WTC11 (cell line): ENCODE data around the gene SBF1. TPM values are rescaled to one million over a fixed set of nuclear protein-coding genes. Genes with fewer than 3 reads are reported as not detected.

Experiments used
- ATAC-seq: fragments of 200-7000 bp; cut with Tn5 transposase; 2 replicates; pipeline ENCODE4 v1.10.0; 2021; ENCODE audit warnings: mild to moderate bottlenecking, moderate library complexity
- CTCF ChIA-PET: fragments of 300-600 bp; sonication (Branson Sonifier 250); formaldehyde crosslinking; loops from one replicate; lab custom pipeline; 2021; ENCODE audit warnings: antibody characterized with exemption; lab: Charles Lee
- POLR2A ChIA-PET: fragments of 350-600 bp; sonication (Branson Sonifier 250); formaldehyde crosslinking; loops from one replicate; lab custom pipeline; 2021; ENCODE audit warnings: antibody characterized with exemption; lab: Charles Lee
- DNase-seq: peaks from one replicate; pipeline ENCODE4 v3.0.0; 2021; ENCODE audit warnings: low spot score
- H3K27ac Mint-ChIP-seq: 2 replicates; pipeline ENCODE4 v1.8.0; 2021; ENCODE audit warnings: mixed read lengths
- H3K27me3 Mint-ChIP-seq: 2 replicates; pipeline ENCODE4 v1.8.0; 2021; ENCODE audit warnings: low read depth, mild to moderate bottlenecking, moderate library complexity, mixed read lengths
- H3K36me3 Mint-ChIP-seq: 2 replicates; pipeline ENCODE4 v1.8.0; 2021; ENCODE audit warnings: mixed read lengths
- H3K4me1 Mint-ChIP-seq: 2 replicates; pipeline ENCODE4 v1.8.0; 2022; ENCODE audit warnings: mixed read lengths
- H3K4me3 Mint-ChIP-seq: 2 replicates; pipeline ENCODE4 v1.8.0; 2021; ENCODE audit warnings: mild to moderate bottlenecking, moderate library complexity, mixed read lengths
- H3K9me3 Mint-ChIP-seq: 2 replicates; pipeline ENCODE4 v1.8.0; 2021; ENCODE audit warnings: mixed read lengths
- CREB1 ChIP-seq: sonication (generic); formaldehyde crosslinking; IDR thresholded peaks from 2 replicates; pipeline ENCODE4 v1.8.0; 2023; ENCODE audit warnings: mild to moderate bottlenecking, missing genetic modification reagents
- ESRRA ChIP-seq: sonication (generic); formaldehyde crosslinking; IDR thresholded peaks from 2 replicates; pipeline ENCODE4 v1.8.1; 2022; ENCODE audit warnings: mild to moderate bottlenecking, missing genetic modification reagents, borderline replicate concordance
- GTF2I ChIP-seq: fragments of 250-450 bp; sonication (Bioruptor Pico); conservative IDR thresholded peaks from 2 replicates; pipeline ENCODE4 v1.4.0; 2021; ENCODE audit warnings: mild to moderate bottlenecking
- IRF2 ChIP-seq: sonication (generic); formaldehyde crosslinking; IDR thresholded peaks from 2 replicates; pipeline ENCODE4 v1.8.0; 2022; ENCODE audit warnings: low read depth, missing genetic modification reagents, borderline replicate concordance
- KAT7 ChIP-seq: sonication (generic); formaldehyde crosslinking; IDR thresholded peaks from 2 replicates; pipeline ENCODE4 v1.8.1; 2023; ENCODE audit warnings: missing genetic modification reagents, mild to moderate bottlenecking, borderline replicate concordance
- NFATC4 ChIP-seq: fragments of 250-450 bp; sonication (Bioruptor Pico); IDR thresholded peaks from 2 replicates; pipeline ENCODE4 v1.9.0; 2021; ENCODE audit warnings: mild to moderate bottlenecking
- PRRX2 ChIP-seq: fragments of 250-450 bp; sonication (Bioruptor Pico); IDR thresholded peaks from 2 replicates; pipeline ENCODE4 v1.8.0; 2021; ENCODE audit warnings: mild to moderate bottlenecking
- RORB ChIP-seq: fragments of 250-450 bp; sonication (Bioruptor Pico); IDR thresholded peaks from 2 replicates; pipeline ENCODE4 v1.9.0; 2021; ENCODE audit warnings: mild to moderate bottlenecking
- ZNF121 ChIP-seq: sonication (generic); formaldehyde crosslinking; IDR thresholded peaks from 2 replicates; pipeline ENCODE4 v1.8.0; 2023; ENCODE audit warnings: missing genetic modification reagents
- ZNF232 ChIP-seq: sonication (generic); formaldehyde crosslinking; IDR thresholded peaks from 2 replicates; pipeline ENCODE4 v1.8.0; 2022; ENCODE audit warnings: mild to moderate bottlenecking, missing genetic modification reagents
- total RNA-seq: library from RNA; stranded (reverse); gene quantifications from 3 replicates; pipeline ENCODE4 v1.2.3, GENCODE V29; 2021
- TF ChIP-seq, protein P1 (sequence below): sonication (generic); formaldehyde crosslinking; IDR thresholded peaks from 2 replicates; pipeline ENCODE4 v1.8.0; 2022; ENCODE audit warnings: mild to moderate bottlenecking, missing genetic modification reagents
- TF ChIP-seq, protein P2 (sequence below): fragments of 250-450 bp; sonication (Bioruptor Pico); IDR thresholded peaks from 2 replicates; pipeline ENCODE4 v2.1.2; 2022; ENCODE audit warnings: mild to moderate bottlenecking, moderate library complexity
- TF ChIP-seq, protein P3 (sequence below): fragments of 250-450 bp; sonication (Bioruptor Pico); IDR thresholded peaks from 2 replicates; pipeline ENCODE4 v1.8.0; 2021; ENCODE audit warnings: mild to moderate bottlenecking
- TF ChIP-seq, protein P4 (sequence below): sonication (generic); formaldehyde crosslinking; IDR thresholded peaks from 2 replicates; pipeline ENCODE4 v1.8.0; 2022; ENCODE audit warnings: mild to moderate bottlenecking, missing genetic modification reagents
- TF ChIP-seq, protein P5 (sequence below): fragments of 250-450 bp; sonication (Bioruptor Pico); IDR thresholded peaks from 2 replicates; pipeline ENCODE4 v1.9.0; 2021; ENCODE audit warnings: mild to moderate bottlenecking
- TF ChIP-seq, protein P6 (sequence below): sonication (generic); formaldehyde crosslinking; IDR thresholded peaks from 2 replicates; pipeline ENCODE4 v1.8.1; 2023; ENCODE audit warnings: mild to moderate bottlenecking, missing genetic modification reagents, moderate library complexity
- TF ChIP-seq, protein P7 (sequence below): sonication (generic); formaldehyde crosslinking; IDR thresholded peaks from 2 replicates; pipeline ENCODE4 v1.8.1; 2022; ENCODE audit warnings: mild to moderate bottlenecking, missing genetic modification reagents, moderate library complexity, borderline replicate concordance
- TF ChIP-seq, protein P8 (sequence below): sonication (generic); formaldehyde crosslinking; conservative IDR thresholded peaks from 2 replicates; pipeline ENCODE4 v1.8.1; 2022; ENCODE audit warnings: mild to moderate bottlenecking, missing genetic modification reagents
- TF ChIP-seq, protein P9 (sequence below): sonication (generic); formaldehyde crosslinking; IDR thresholded peaks from 2 replicates; pipeline ENCODE4 v1.8.0; 2022; ENCODE audit warnings: mild to moderate bottlenecking, missing genetic modification reagents

Gene SBF1
- total RNA-seq, 1 experiment from 2014 or later: 108 TPM

DNA sequence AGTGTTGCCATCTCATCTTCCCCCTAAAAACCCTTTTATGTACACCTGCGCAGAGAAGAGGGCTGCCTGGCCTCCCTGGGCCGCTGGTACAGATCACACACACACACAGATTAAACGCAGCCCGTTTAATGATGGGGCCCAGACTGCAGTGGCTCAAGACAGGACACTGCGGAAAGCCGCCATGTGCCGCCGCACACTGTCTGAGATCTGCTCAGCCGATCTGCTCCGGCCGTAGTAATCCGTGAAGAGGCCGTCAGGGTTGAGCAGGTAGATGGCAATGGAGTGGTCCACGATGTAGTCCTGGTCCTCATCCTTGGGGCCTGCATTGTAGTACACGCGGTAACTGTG, 48.6 kb upstream of the SBF1 start:
- TF ChIP-seq, protein P1, sequence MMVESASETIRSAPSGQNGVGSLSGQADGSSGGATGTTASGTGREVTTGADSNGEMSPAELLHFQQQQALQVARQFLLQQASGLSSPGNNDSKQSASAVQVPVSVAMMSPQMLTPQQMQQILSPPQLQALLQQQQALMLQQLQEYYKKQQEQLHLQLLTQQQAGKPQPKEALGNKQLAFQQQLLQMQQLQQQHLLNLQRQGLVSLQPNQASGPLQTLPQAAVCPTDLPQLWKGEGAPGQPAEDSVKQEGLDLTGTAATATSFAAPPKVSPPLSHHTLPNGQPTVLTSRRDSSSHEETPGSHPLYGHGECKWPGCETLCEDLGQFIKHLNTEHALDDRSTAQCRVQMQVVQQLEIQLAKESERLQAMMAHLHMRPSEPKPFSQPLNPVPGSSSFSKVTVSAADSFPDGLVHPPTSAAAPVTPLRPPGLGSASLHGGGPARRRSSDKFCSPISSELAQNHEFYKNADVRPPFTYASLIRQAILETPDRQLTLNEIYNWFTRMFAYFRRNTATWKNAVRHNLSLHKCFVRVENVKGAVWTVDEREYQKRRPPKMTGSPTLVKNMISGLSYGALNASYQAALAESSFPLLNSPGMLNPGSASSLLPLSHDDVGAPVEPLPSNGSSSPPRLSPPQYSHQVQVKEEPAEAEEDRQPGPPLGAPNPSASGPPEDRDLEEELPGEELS (CRISPR knock-in tag): no peak
- TF ChIP-seq, protein P2, sequence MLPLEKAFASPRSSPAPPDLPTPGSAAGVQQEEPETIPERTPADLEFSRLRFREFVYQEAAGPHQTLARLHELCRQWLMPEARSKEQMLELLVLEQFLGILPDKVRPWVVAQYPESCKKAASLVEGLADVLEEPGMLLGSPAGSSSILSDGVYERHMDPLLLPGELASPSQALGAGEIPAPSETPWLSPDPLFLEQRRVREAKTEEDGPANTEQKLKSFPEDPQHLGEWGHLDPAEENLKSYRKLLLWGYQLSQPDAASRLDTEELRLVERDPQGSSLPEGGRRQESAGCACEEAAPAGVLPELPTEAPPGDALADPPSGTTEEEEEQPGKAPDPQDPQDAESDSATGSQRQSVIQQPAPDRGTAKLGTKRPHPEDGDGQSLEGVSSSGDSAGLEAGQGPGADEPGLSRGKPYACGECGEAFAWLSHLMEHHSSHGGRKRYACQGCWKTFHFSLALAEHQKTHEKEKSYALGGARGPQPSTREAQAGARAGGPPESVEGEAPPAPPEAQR (CRISPR knock-in tag): no peak
- TF ChIP-seq KAT7 (CRISPR knock-in tag) (no peak), NFATC4 (CRISPR knock-in tag) (no peak), IRF2 (no peak), ESRRA (CRISPR knock-in tag) (no peak), CREB1 (CRISPR knock-in tag) (no peak), PRRX2 (CRISPR knock-in tag) (no peak)
- TF ChIP-seq, protein P3, sequence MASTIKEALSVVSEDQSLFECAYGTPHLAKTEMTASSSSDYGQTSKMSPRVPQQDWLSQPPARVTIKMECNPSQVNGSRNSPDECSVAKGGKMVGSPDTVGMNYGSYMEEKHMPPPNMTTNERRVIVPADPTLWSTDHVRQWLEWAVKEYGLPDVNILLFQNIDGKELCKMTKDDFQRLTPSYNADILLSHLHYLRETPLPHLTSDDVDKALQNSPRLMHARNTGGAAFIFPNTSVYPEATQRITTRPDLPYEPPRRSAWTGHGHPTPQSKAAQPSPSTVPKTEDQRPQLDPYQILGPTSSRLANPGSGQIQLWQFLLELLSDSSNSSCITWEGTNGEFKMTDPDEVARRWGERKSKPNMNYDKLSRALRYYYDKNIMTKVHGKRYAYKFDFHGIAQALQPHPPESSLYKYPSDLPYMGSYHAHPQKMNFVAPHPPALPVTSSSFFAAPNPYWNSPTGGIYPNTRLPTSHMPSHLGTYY (CRISPR knock-in tag): no peak
- TF ChIP-seq, protein P4, sequence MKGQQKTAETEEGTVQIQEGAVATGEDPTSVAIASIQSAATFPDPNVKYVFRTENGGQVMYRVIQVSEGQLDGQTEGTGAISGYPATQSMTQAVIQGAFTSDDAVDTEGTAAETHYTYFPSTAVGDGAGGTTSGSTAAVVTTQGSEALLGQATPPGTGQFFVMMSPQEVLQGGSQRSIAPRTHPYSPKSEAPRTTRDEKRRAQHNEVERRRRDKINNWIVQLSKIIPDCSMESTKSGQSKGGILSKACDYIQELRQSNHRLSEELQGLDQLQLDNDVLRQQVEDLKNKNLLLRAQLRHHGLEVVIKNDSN (CRISPR knock-in tag): no peak
- TF ChIP-seq, protein P5, sequence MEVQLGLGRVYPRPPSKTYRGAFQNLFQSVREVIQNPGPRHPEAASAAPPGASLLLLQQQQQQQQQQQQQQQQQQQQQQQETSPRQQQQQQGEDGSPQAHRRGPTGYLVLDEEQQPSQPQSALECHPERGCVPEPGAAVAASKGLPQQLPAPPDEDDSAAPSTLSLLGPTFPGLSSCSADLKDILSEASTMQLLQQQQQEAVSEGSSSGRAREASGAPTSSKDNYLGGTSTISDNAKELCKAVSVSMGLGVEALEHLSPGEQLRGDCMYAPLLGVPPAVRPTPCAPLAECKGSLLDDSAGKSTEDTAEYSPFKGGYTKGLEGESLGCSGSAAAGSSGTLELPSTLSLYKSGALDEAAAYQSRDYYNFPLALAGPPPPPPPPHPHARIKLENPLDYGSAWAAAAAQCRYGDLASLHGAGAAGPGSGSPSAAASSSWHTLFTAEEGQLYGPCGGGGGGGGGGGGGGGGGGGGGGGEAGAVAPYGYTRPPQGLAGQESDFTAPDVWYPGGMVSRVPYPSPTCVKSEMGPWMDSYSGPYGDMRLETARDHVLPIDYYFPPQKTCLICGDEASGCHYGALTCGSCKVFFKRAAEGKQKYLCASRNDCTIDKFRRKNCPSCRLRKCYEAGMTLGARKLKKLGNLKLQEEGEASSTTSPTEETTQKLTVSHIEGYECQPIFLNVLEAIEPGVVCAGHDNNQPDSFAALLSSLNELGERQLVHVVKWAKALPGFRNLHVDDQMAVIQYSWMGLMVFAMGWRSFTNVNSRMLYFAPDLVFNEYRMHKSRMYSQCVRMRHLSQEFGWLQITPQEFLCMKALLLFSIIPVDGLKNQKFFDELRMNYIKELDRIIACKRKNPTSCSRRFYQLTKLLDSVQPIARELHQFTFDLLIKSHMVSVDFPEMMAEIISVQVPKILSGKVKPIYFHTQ (CRISPR knock-in tag): no peak
- H3K9me3 Mint-ChIP-seq: no peaks in the 10 kb centered on the region
- no peak for ATAC-seq
- peaks cover 13% of the 10 kb centered on the region for H3K4me1 Mint-ChIP-seq
- peaks cover 7% of the 10 kb centered on the region for H3K36me3 Mint-ChIP-seq
- ChIA-PET POLR2A (no interaction called here), CTCF (interaction anchor here (4.3 kb wide), 1 partner anchor 15 kb away, joined by 60 read pairs; the partner anchor contains the start of genes LMF2 and NCAPH2)
- no peak overlapping the region for H3K4me3 Mint-ChIP-seq
- H3K27me3 Mint-ChIP-seq: peaks cover 19% of the 10 kb centered on the region
- no peak overlapping the region for H3K27ac Mint-ChIP-seq
- no peak for DNase-seq

DNA sequence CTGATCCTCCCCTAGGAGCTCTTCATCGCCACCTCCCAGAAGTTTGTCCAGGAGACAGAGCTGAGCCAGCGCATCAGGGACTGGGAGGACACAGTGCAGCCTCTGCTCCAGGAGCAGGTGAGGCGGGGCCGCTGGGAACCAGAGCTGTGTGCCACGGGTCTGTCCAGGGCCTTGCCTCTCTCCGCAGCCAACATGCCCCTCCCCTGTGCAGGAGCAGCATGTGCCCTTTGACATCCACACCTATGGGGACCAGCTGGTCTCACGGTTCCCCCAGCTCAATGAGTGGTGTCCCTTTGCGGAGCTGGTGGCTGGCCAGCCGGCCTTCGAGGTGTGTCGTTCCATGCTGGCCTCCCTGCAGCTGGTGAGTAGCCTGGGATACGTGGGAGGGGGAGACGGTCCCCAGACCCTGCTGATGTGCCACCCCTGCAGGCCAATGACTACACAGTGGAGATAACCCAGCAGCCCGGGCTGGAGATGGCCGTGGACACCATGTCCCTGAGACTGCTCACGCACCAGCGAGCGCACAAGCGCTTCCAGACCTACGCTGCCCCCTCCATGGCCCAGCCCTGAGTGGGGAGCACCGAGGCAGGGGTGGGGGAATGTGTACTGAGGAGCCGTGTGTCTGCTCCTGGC, 48.1 kb upstream of the SBF1 start:
- Mint-ChIP-seq H3K4me3 (no peak overlapping the region), H3K27ac (no peak overlapping the region), H3K4me1 (peaks cover 13% of the 10 kb centered on the region), H3K27me3 (peaks cover 14% of the 10 kb centered on the region), H3K36me3 (peaks cover 7% of the 10 kb centered on the region), H3K9me3 (no peaks in the 10 kb centered on the region)
- no peak for DNase-seq
- ChIA-PET CTCF (interaction anchor here (0.8 to 1.2 kb wide), 2 partner anchors 25 to 40 kb away, joined by 3 read pairs; partner anchors contain the start of gene SYCE3), POLR2A (no interaction called here)
- ATAC-seq: no peak
- no peak for TF ChIP-seq GTF2I
- TF ChIP-seq RORB (CRISPR knock-in tag): no peak
- TF ChIP-seq ZNF121: no peak
- TF ChIP-seq, protein P4 (CRISPR knock-in tag): no peak
- TF ChIP-seq, protein P6, sequence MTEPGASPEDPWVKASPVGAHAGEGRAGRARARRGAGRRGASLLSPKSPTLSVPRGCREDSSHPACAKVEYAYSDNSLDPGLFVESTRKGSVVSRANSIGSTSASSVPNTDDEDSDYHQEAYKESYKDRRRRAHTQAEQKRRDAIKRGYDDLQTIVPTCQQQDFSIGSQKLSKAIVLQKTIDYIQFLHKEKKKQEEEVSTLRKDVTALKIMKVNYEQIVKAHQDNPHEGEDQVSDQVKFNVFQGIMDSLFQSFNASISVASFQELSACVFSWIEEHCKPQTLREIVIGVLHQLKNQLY (CRISPR knock-in tag): no peak
- TF ChIP-seq ZNF232: no peak
- TF ChIP-seq, protein P7, sequence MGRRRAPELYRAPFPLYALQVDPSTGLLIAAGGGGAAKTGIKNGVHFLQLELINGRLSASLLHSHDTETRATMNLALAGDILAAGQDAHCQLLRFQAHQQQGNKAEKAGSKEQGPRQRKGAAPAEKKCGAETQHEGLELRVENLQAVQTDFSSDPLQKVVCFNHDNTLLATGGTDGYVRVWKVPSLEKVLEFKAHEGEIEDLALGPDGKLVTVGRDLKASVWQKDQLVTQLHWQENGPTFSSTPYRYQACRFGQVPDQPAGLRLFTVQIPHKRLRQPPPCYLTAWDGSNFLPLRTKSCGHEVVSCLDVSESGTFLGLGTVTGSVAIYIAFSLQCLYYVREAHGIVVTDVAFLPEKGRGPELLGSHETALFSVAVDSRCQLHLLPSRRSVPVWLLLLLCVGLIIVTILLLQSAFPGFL (CRISPR knock-in tag): no peak
- TF ChIP-seq, protein P8, sequence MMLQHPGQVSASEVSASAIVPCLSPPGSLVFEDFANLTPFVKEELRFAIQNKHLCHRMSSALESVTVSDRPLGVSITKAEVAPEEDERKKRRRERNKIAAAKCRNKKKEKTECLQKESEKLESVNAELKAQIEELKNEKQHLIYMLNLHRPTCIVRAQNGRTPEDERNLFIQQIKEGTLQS (CRISPR knock-in tag): no peak
- TF ChIP-seq, protein P9, sequence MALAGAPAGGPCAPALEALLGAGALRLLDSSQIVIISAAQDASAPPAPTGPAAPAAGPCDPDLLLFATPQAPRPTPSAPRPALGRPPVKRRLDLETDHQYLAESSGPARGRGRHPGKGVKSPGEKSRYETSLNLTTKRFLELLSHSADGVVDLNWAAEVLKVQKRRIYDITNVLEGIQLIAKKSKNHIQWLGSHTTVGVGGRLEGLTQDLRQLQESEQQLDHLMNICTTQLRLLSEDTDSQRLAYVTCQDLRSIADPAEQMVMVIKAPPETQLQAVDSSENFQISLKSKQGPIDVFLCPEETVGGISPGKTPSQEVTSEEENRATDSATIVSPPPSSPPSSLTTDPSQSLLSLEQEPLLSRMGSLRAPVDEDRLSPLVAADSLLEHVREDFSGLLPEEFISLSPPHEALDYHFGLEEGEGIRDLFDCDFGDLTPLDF (CRISPR knock-in tag): no peak
- TF ChIP-seq, protein P3 (CRISPR knock-in tag): no peak
